GM19395 (cell line): ENCODE results near the gene BDKRB2.

Source experiments
- ATAC-seq: cut with Tn5 transposase; IDR thresholded peaks from one replicate; pipeline ENCODE4 v1.9.1; 2021; ENCODE audit warnings: mild to moderate bottlenecking, moderate library complexity; ENCODE audit not compliant: unreplicated experiment

BDKRB2 gene

GRCh38 chr14:96268431-96269358 is 64.1 kb downstream of the BDKRB2 start:
- no peak for ATAC-seq

- no peak for ATAC-seq
Measured at GRCh38 chr14:96269359-96269710, 64.7 kb downstream of the BDKRB2 start.

GRCh38 chr14:96270565-96271420 is 66.2 kb downstream of the BDKRB2 start:
- no peak for ATAC-seq

- ATAC-seq: no peak
Measured at GRCh38 chr14:96271421-96271762, 66.8 kb downstream of the BDKRB2 start.

- ATAC-seq: no peak
Measured at GRCh38 chr14:96272777-96273473, 68.3 kb downstream of the BDKRB2 start.

GRCh38 chr14:96273629-96274028 is 69.0 kb downstream of the BDKRB2 start:
- no peak for ATAC-seq

GRCh38 chr14:96274122-96274521 is 69.5 kb downstream of the BDKRB2 start:
- ATAC-seq: no peak

GRCh38 chr14:96274543-96274942 is 69.9 kb downstream of the BDKRB2 start:
- ATAC-seq: no peak

GRCh38 chr14:96275177-96276112 is 70.8 kb downstream of the BDKRB2 start:
- no peak for ATAC-seq

- ATAC-seq: no peak
Measured at GRCh38 chr14:96277890-96278289, 73.3 kb downstream of the BDKRB2 start.

GRCh38 chr14:96279564-96279963 is 74.9 kb downstream of the BDKRB2 start:
- no peak for ATAC-seq

GRCh38 chr14:96280104-96280503 is 75.5 kb downstream of the BDKRB2 start:
- no peak for ATAC-seq

- no peak for ATAC-seq
Measured at GRCh38 chr14:96281486-96281885, 76.8 kb downstream of the BDKRB2 start.

GRCh38 chr14:96284008-96284407 is 79.4 kb downstream of the BDKRB2 start:
- ATAC-seq: no peak

- ATAC-seq: no peak
Measured at GRCh38 chr14:96284430-96284829, 79.8 kb downstream of the BDKRB2 start.

- ATAC-seq: no peak
Measured at GRCh38 chr14:96285667-96286066, 81.0 kb downstream of the BDKRB2 start.

GRCh38 chr14:96286251-96286650 is 81.6 kb downstream of the BDKRB2 start:
- no peak for ATAC-seq

GRCh38 chr14:96287856-96288255 is 83.2 kb downstream of the BDKRB2 start:
- ATAC-seq: no peak
